ENCODE results near the gene CCDC188. TPM values are rescaled to one million over a fixed set of nuclear protein-coding genes. Genes with fewer than 3 reads are reported as not detected.

Gene CCDC188
- total RNA-seq, 1 donor from 2014 or later: not detected

- Mint-ChIP-seq H3K4me3 (ENCODE audit: unreplicated experiment) (no peak overlapping the region), H3K4me1 (ENCODE audit: unreplicated experiment) (no peaks in the 10 kb centered on the region), H3K9me3 (ENCODE audit: unreplicated experiment) (no peaks in the 10 kb centered on the region), H3K27ac (ENCODE audit: unreplicated experiment) (no peak overlapping the region), H3K36me3 (ENCODE audit: low read depth, unreplicated experiment) (no peaks in the 10 kb centered on the region), H3K27me3 (ENCODE audit: unreplicated experiment) (no peaks in the 10 kb centered on the region)
- DNase-seq (ENCODE audit: low spot score): no peak
- no peak for TF ChIP-seq CTCF (IDR thresholded peaks at IDR 0.05; ENCODE audit: unreplicated experiment)
These were observed 20.7 kb upstream of the CCDC188 start for GRCh38 chr22:20171288-20172140.

- no peak for DNase-seq (ENCODE audit: low spot score)
- H3K27ac Mint-ChIP-seq (ENCODE audit: unreplicated experiment): no peak overlapping the region
- no peaks in the 10 kb centered on the region for H3K4me1 Mint-ChIP-seq (ENCODE audit: unreplicated experiment)
- no peak overlapping the region for H3K4me3 Mint-ChIP-seq (ENCODE audit: unreplicated experiment)
- H3K36me3 Mint-ChIP-seq (ENCODE audit: low read depth, unreplicated experiment): no peaks in the 10 kb centered on the region
- no peak for TF ChIP-seq CTCF (IDR thresholded peaks at IDR 0.05; ENCODE audit: unreplicated experiment)
- H3K27me3 Mint-ChIP-seq (ENCODE audit: unreplicated experiment): no peaks in the 10 kb centered on the region
- no peaks in the 10 kb centered on the region for H3K9me3 Mint-ChIP-seq (ENCODE audit: unreplicated experiment)
These were observed 19.3 kb upstream of the CCDC188 start for GRCh38 chr22:20170170-20170569.

DNA sequence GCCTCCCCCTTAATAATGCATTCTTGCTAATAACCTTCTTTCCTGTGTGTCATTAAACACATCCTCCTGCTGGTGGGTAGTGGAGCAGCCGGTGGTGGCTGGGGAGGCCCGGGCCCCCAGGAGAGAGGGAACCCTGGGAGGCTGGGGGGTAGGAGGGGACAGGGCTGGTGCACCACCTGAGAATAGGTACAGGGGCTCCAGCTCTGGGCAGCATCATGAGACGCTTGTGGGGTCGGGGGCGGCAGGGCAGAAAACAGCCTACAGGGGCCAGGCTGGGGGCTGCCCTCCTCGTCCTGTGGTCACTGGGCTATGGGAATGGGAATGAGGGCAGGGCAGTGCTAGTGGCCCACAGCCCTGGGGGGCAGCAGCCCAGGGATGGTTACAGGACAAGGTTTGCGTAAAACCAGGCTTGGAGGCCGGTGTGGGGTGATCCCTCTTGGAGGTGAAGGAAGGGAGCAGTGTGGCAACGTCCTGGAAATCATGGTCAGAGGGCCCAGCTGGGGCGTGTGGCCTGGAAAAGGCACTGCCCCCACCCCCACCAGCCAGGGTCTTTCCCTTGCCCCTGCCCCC lies 18.5 kb upstream of the CCDC188 start:
- peaks cover 2% of the 10 kb centered on the region for H3K27me3 Mint-ChIP-seq (ENCODE audit: unreplicated experiment)
- H3K27ac Mint-ChIP-seq (ENCODE audit: unreplicated experiment): no peak overlapping the region
- H3K4me1 Mint-ChIP-seq (ENCODE audit: unreplicated experiment): no peaks in the 10 kb centered on the region
- H3K9me3 Mint-ChIP-seq (ENCODE audit: unreplicated experiment): no peaks in the 10 kb centered on the region
- no peak for DNase-seq (ENCODE audit: low spot score)
- TF ChIP-seq CTCF (IDR thresholded peaks at IDR 0.05; ENCODE audit: unreplicated experiment): no peak
- peaks cover under 1% of the 10 kb centered on the region for H3K36me3 Mint-ChIP-seq (ENCODE audit: low read depth, unreplicated experiment)
- H3K4me3 Mint-ChIP-seq (ENCODE audit: unreplicated experiment): no peak overlapping the region

DNA sequence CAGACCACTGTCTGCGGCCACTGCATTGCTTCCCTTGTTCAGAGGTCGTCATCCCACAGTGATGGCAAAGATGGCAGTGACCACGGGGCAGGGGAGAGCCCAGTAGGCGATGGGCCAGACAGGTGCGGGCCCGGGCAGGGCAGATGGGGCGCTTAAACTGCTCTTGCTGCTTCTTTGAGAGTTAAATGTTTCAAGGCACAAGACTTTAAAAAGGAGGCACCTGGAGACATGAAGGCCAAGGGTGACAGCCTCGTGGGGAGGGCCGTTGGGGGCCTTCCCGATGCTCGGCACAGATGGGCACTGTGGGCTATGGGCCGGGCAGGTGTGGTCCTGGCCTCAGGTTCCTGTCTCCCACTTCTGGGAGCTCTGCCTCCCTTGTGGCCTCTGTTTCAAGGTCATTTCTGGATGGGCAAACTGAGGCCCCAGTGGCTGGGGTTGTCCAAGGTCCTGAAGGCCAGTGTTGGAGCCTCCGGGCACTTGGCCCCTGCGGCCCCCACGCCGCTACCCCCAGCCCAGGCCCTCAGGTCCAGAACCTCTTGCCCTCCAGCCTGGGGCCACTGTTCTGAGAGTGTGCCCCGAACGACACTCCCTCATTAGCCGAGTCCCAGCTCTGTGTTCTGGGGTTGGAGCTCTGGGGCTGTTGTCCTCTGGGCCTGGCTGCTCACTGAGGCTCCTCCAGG lies 16.9 kb upstream of the CCDC188 start:
- H3K27me3 Mint-ChIP-seq (ENCODE audit: unreplicated experiment): peaks cover 5% of the 10 kb centered on the region
- no peak for TF ChIP-seq CTCF (IDR thresholded peaks at IDR 0.05; ENCODE audit: unreplicated experiment)
- H3K36me3 Mint-ChIP-seq (ENCODE audit: low read depth, unreplicated experiment): peaks cover 4% of the 10 kb centered on the region

More for the DNA sequence above, 16.9 kb upstream of the CCDC188 start:
- no peak for DNase-seq (ENCODE audit: low spot score)
- no peaks in the 10 kb centered on the region for H3K9me3 Mint-ChIP-seq (ENCODE audit: unreplicated experiment)
- H3K4me3 Mint-ChIP-seq (ENCODE audit: unreplicated experiment): no peak overlapping the region
- H3K27ac Mint-ChIP-seq (ENCODE audit: unreplicated experiment): no peak overlapping the region
- no peaks in the 10 kb centered on the region for H3K4me1 Mint-ChIP-seq (ENCODE audit: unreplicated experiment)

Measured in endothelial cell (in vitro differentiated cells).